HCT116 (cell line): Measurements from ENCODE around the gene CCDC80. TPM values are rescaled to one million over a fixed set of nuclear protein-coding genes. Genes with fewer than 3 reads are reported as not detected.

Experiments
- ATAC-seq: fragments of 200-7000 bp; cut with Tn5 transposase; 2 replicates; pipeline ENCODE4 v1.9.1; 2020; ENCODE audit warnings: mild to moderate bottlenecking, moderate library complexity
- BruUV-seq: library from RNA; stranded (reverse); fragments of 400-500 nt; replicated peaks from 2 replicates; lab custom pipeline; 2021; lab: Mats Ljungman, UMichigan
- CTCF ChIA-PET: fragments of 300-600 bp; sonication (Branson Sonifier 250); formaldehyde crosslinking; loops from one replicate; lab custom pipeline; 2021; ENCODE audit warnings: antibody characterized with exemption; lab: Charles Lee
- POLR2A ChIA-PET: fragments of 300-600, 350-600 bp; sonication (Branson Sonifier 250); formaldehyde crosslinking; loops from one replicate; lab custom pipeline; 2021; ENCODE audit warnings: antibody characterized with exemption; lab: Charles Lee
- RAD21 ChIA-PET, 2 experiments: fragments of 300-600 bp; sonication (Branson Sonifier 250); formaldehyde crosslinking; loops; one replicate each; lab custom pipeline; 2023; ENCODE audit warnings: low total read pairs in 2 of 2; ENCODE audit not compliant: uncharacterized antibody in 2 of 2, unreplicated experiment in 2 of 2, low non-redundant PET in 1 of 2; lab: Charles Lee
- DNase-seq: peaks from one replicate; pipeline ENCODE4 v3.0.0-alpha.2; 2010; ENCODE audit warnings: low read depth, low spot score
- H2AFZ ChIP-seq: fragments of 200-600 bp; shearing (Covaris generic), sonication (generic); 2 replicates; pipeline ENCODE4 v1.6.1; 2017; ENCODE audit warnings: low read depth, mixed run types, mixed read lengths, antibody characterized with exemption, low read length; ENCODE audit not compliant: poor library complexity, severe bottlenecking
- H3K27ac ChIP-seq: 2 replicates; pipeline ENCODE4 v1.5.1; 2012; ENCODE audit warnings: low read depth, low read length
- H3K27me3 ChIP-seq: fragments of 200-600 bp; sonication (generic); 2 replicates; pipeline ENCODE4 v1.6.1; 2016; ENCODE audit warnings: mixed run types, low read length, mixed read lengths; ENCODE audit not compliant: insufficient read depth
- H3K36me3 ChIP-seq, 2 experiments: fragments of 200-500 bp in 1 of 2; fragments of 200-600 bp in 1 of 2; sonication (Bioruptor generic) in 1 of 2; sonication (generic) in 1 of 2; 2 replicates each; pipeline versions ENCODE4 v1.5.1 to v1.6.1; 2014 to 2016; ENCODE audit warnings: low read length in 2 of 2, inconsistent platforms in 1 of 2, mixed read lengths in 1 of 2, mixed run types in 1 of 2; ENCODE audit not compliant: insufficient read depth in 2 of 2, control insufficient read depth in 1 of 2
- H3K4me1 ChIP-seq, 2 experiments: fragments of 200-600 bp in 1 of 2; sonication (generic) in 1 of 2; 2 replicates each; pipeline versions ENCODE4 v1.5.1 to v1.6.1; 2012 to 2017; ENCODE audit warnings: low read length in 2 of 2, inconsistent platforms in 1 of 2, mild to moderate bottlenecking in 1 of 2, mixed read lengths in 1 of 2, mixed run types in 1 of 2, moderate library complexity in 1 of 2; ENCODE audit not compliant: insufficient read depth in 2 of 2, control insufficient read depth in 1 of 2
- H3K4me2 ChIP-seq: fragments of 200-600 bp; sonication (generic); 2 replicates; pipeline ENCODE4 v1.6.1; 2017; ENCODE audit warnings: mixed run types, low read length, mixed read lengths
- H3K4me3 ChIP-seq, 2 experiments: fragments of 200-600 bp in 1 of 2; sonication (generic) in 1 of 2; replicated peaks in 1 of 2; 2 replicates each; pipeline ENCODE4 v1.5.1; 2011 to 2016; ENCODE audit warnings: low read length in 2 of 2, control low read depth in 1 of 2, low read depth in 1 of 2, mild to moderate bottlenecking in 1 of 2, mixed read lengths in 1 of 2, mixed run types in 1 of 2
- H3K79me2 ChIP-seq: fragments of 200-600 bp; sonication (generic); 2 replicates; pipeline ENCODE4 v1.6.1; 2017; ENCODE audit warnings: mild to moderate bottlenecking, mixed run types, low read length, moderate library complexity, mixed read lengths; ENCODE audit not compliant: insufficient read depth
- H3K9ac ChIP-seq: fragments of 200-600 bp; sonication (generic); 2 replicates; pipeline ENCODE4 v1.6.1; 2016; ENCODE audit warnings: low read length, mixed read lengths
- H3K9me2 ChIP-seq: fragments of 200-600 bp; sonication (generic), shearing (Covaris generic); 2 replicates; pipeline ENCODE4 v1.6.1; 2017; ENCODE audit warnings: mixed run types, mild to moderate bottlenecking, moderate library complexity; ENCODE audit not compliant: insufficient read depth
- H3K9me3 ChIP-seq, 2 experiments: fragments of 200-500 bp in 1 of 2; fragments of 200-600 bp in 1 of 2; sonication (Bioruptor generic) in 1 of 2; sonication (generic) in 1 of 2; 2 replicates each; pipeline ENCODE4 v1.6.1; 2014 to 2017; ENCODE audit warnings: low read length in 2 of 2, mixed read lengths in 2 of 2, inconsistent platforms in 1 of 2, low read depth in 1 of 2, mild to moderate bottlenecking in 1 of 2, mixed run types in 1 of 2, moderate library complexity in 1 of 2; ENCODE audit not compliant: control insufficient read depth in 1 of 2, insufficient read depth in 1 of 2
- H4K20me1 ChIP-seq: fragments of 200-600 bp; sonication (generic), shearing (Covaris generic); 2 replicates; pipeline ENCODE4 v1.6.1; 2017; ENCODE audit warnings: mixed run types, mild to moderate bottlenecking, moderate library complexity; ENCODE audit not compliant: insufficient read depth
- ATF3 ChIP-seq: IDR thresholded peaks from 2 replicates; pipeline ENCODE4 v1.6.1; 2012
- CBX3 ChIP-seq: IDR thresholded peaks from 2 replicates; pipeline ENCODE4 v1.6.1; 2012; ENCODE audit warnings: low read depth
- CEBPB ChIP-seq: IDR thresholded peaks from 2 replicates; pipeline ENCODE4 v1.6.1; 2012; ENCODE audit warnings: low read depth
- CTCF ChIP-seq, 3 experiments: fragments of 200-600 bp in 1 of 3; sonication (generic) in 1 of 3; IDR thresholded peaks in 2 of 3; conservative IDR thresholded peaks in 1 of 3; 2 replicates each; pipeline ENCODE4 v1.5.1; 2012 to 2017; ENCODE audit warnings: low read depth in 2 of 3, low read length in 2 of 3, antibody characterized with exemption in 1 of 3, borderline replicate concordance in 1 of 3, control low read depth in 1 of 3, mild to moderate bottlenecking in 1 of 3, mixed read lengths in 1 of 3, mixed run types in 1 of 3, moderate library complexity in 1 of 3; ENCODE audit not compliant: insufficient read depth in 1 of 3
- EGR1 ChIP-seq: IDR thresholded peaks from 2 replicates; pipeline ENCODE4 v1.6.1; 2012; ENCODE audit warnings: low read depth
- ELF1 ChIP-seq: IDR thresholded peaks from 2 replicates; pipeline ENCODE4 v1.6.1; 2012; ENCODE audit warnings: low read depth, borderline replicate concordance
- EZH2 ChIP-seq: fragments of 200-600 bp; sonication (generic); IDR thresholded peaks from 2 replicates; pipeline ENCODE4 v1.6.1; 2017; ENCODE audit warnings: antibody characterized with exemption, mixed run types
- FOSL1 ChIP-seq: IDR thresholded peaks from 2 replicates; pipeline ENCODE4 v1.6.1; 2012; ENCODE audit warnings: low read depth
- JUND ChIP-seq: IDR thresholded peaks from 2 replicates; pipeline ENCODE4 v1.6.1; 2012
- POLR2A ChIP-seq: IDR thresholded peaks from 2 replicates; pipeline ENCODE4 v1.7.0; 2011; ENCODE audit warnings: borderline replicate concordance; ENCODE audit not compliant: insufficient read depth, insufficient read length; ENCODE audit errors: extremely low read depth
- POLR2AphosphoS5 ChIP-seq: IDR thresholded peaks from 2 replicates; pipeline ENCODE4 v1.6.1; 2011; ENCODE audit warnings: mild to moderate bottlenecking, low read depth, low read length, moderate library complexity
- REST ChIP-seq: IDR thresholded peaks from 2 replicates; pipeline ENCODE4 v1.6.1; 2012; ENCODE audit warnings: low read depth
- SP1 ChIP-seq: IDR thresholded peaks from 2 replicates; pipeline ENCODE4 v1.6.1; 2012; ENCODE audit warnings: low read depth
- SRF ChIP-seq: IDR thresholded peaks from 2 replicates; pipeline ENCODE4 v1.6.1; 2012; ENCODE audit warnings: low read depth
- TCF7L2 ChIP-seq: IDR thresholded peaks from 2 replicates; pipeline ENCODE4 v1.7.0; 2011; ENCODE audit warnings: borderline replicate concordance, inconsistent platforms; ENCODE audit not compliant: insufficient read depth, insufficient read length; ENCODE audit errors: extremely low read depth
- YY1 ChIP-seq: IDR thresholded peaks from 2 replicates; pipeline ENCODE4 v1.6.1; 2011; ENCODE audit warnings: low read length, low read depth, moderate library complexity, mild to moderate bottlenecking; ENCODE audit not compliant: insufficient replicate concordance; ENCODE audit errors: extremely low read depth
- ZBTB33 ChIP-seq: IDR thresholded peaks from 2 replicates; pipeline ENCODE4 v1.6.1; 2011; ENCODE audit warnings: mild to moderate bottlenecking, low read length, moderate library complexity; ENCODE audit not compliant: insufficient replicate concordance; ENCODE audit errors: extremely low read depth
- ZFX ChIP-seq: fragments of 450-650 bp; IDR thresholded peaks from 2 replicates; pipeline ENCODE4 v1.6.1; 2017
- ZNF274 ChIP-seq: fragments of 200-500 bp; sonication (Bioruptor generic); IDR thresholded peaks from 2 replicates; pipeline ENCODE4 v1.6.1; 2014; ENCODE audit warnings: mild to moderate bottlenecking, low read depth, low read length, inconsistent platforms
- intact Hi-C: fragments of 100-400 bp; cut with micrococcal nuclease; formaldehyde crosslinking; loops from 2 replicates; pipeline ENCODE4 v1.10.0; 2022
- total RNA-seq: library from RNA; stranded (reverse); gene quantifications from one replicate; pipeline ENCODE4 v1.2.1, GENCODE V29; 2021; ENCODE audit not compliant: unreplicated experiment

CCDC80 gene
- total RNA-seq, 1 experiment from 2014 or later, result 1.7 TPM

GRCh38 chr3:112634786-112635541 is 6.0 kb downstream of the CCDC80 start:
- Histone ChIP-seq H3K79me2 (no peaks in the 10 kb centered on the region), H2AFZ (no peak overlapping the region), H3K9me2 (no peaks in the 10 kb centered on the region), H3K27me3 (no peaks in the 10 kb centered on the region), H3K4me1 (peaks cover 0 to under 1% of the 10 kb centered on the region in 2 experiments; a peak in 1 of 4 replicates), H3K9ac (no peak overlapping the region), H3K36me3 (no peaks in the 10 kb centered on the region), H3K4me3 (no peak overlapping the region), H4K20me1 (no peaks in the 10 kb centered on the region), H3K9me3 (no peaks in the 10 kb centered on the region), H3K27ac (no peak overlapping the region), H3K4me2 (no peak overlapping the region)
- no peak for DNase-seq
- no TSS peak for BruUV-seq
- POLR2A ChIA-PET, result no interaction called here
- RAD21 ChIA-PET, result no interaction called here
- ATAC-seq, result no peak
- intact Hi-C loops, result no loop called here
- TF ChIP-seq EGR1 (no peak), SRF (no peak), CTCF (IDR thresholded peaks at IDR 0.05 in 2 of 3, conservative IDR thresholded peaks at IDR 0.05 in 1 of 3; ENCODE audit: borderline replicate concordance in 1 of 3, insufficient read depth in 1 of 3, low read depth in 2 of 3, low read length in 2 of 3) (no peak), JUND (no peak), YY1 (no peak), REST (no peak), POLR2AphosphoS5 (no peak), ATF3 (no peak), ZNF274 (no peak), FOSL1 (no peak), TCF7L2 (no peak), ELF1 (no peak), SP1 (no peak), ZBTB33 (no peak), EZH2 (no peak), CBX3 (no peak), CEBPB (no peak), POLR2A (no peak), ZFX (no peak)
- CTCF ChIA-PET, result interaction anchor here (1.2 to 1.3 kb wide), 2 partner anchors 53 to 100 kb away, joined by 3 read pairs; no protein-coding TSS in a partner anchor
